Skeletal muscle tissue (tissue), 5 donors: ENCODE results near the gene IL23R. TPM values are rescaled to one million over a fixed set of nuclear protein-coding genes. Genes with fewer than 3 reads are reported as not detected.

ENCODE experiments used
- H3K27ac ChIP-seq: one replicate; pipeline ENCODE4 v1.7.0; 2013; ENCODE audit warnings: mild to moderate bottlenecking, low read depth, low read length, inconsistent platforms
- H3K27me3 ChIP-seq, 3 donors: one replicate each; pipeline ENCODE4 v1.7.0; 2013; ENCODE audit warnings: low read length in 3 of 3; ENCODE audit not compliant: control insufficient read depth in 3 of 3, insufficient read depth in 3 of 3
- H3K36me3 ChIP-seq, 3 donors: one replicate each; pipeline ENCODE4 v1.7.0; 2013; ENCODE audit warnings: low read length in 3 of 3; ENCODE audit not compliant: control insufficient read depth in 3 of 3, insufficient read depth in 3 of 3
- H3K4me1 ChIP-seq, 3 donors: one replicate each; pipeline ENCODE4 v1.7.0; 2013; ENCODE audit warnings: low read length in 3 of 3, mild to moderate bottlenecking in 3 of 3; ENCODE audit not compliant: control insufficient read depth in 3 of 3, insufficient read depth in 3 of 3
- H3K4me3 ChIP-seq, 3 donors: one replicate each; pipeline ENCODE4 v1.7.0; 2013; ENCODE audit warnings: low read length in 3 of 3
- H3K9ac ChIP-seq, 3 donors: one replicate each; pipeline ENCODE4 v1.7.0; 2013; ENCODE audit warnings: low read length in 3 of 3, mild to moderate bottlenecking in 3 of 3, moderate library complexity in 2 of 3, low read depth in 1 of 3
- H3K9me3 ChIP-seq, 3 donors: one replicate each; pipeline ENCODE4 v1.7.0; 2013; ENCODE audit warnings: low read length in 3 of 3; ENCODE audit not compliant: control insufficient read depth in 3 of 3
- small RNA-seq: library from RNA; depleted of rRNA; stranded (forward); fragments of <200 nt; gene quantifications from one replicate; pipeline ENCODE3, GENCODE V24; 2014
- total RNA-seq: library from RNA; depleted of rRNA; stranded (reverse); fragments of >200 nt; gene quantifications from one replicate; pipeline ENCODE4 v1.2.3, GENCODE V29; 2014
- donor health status: Osteomylitis.

The IL23R gene
- total RNA-seq, 1 donor from 2014 or later, result not detected

DNA sequence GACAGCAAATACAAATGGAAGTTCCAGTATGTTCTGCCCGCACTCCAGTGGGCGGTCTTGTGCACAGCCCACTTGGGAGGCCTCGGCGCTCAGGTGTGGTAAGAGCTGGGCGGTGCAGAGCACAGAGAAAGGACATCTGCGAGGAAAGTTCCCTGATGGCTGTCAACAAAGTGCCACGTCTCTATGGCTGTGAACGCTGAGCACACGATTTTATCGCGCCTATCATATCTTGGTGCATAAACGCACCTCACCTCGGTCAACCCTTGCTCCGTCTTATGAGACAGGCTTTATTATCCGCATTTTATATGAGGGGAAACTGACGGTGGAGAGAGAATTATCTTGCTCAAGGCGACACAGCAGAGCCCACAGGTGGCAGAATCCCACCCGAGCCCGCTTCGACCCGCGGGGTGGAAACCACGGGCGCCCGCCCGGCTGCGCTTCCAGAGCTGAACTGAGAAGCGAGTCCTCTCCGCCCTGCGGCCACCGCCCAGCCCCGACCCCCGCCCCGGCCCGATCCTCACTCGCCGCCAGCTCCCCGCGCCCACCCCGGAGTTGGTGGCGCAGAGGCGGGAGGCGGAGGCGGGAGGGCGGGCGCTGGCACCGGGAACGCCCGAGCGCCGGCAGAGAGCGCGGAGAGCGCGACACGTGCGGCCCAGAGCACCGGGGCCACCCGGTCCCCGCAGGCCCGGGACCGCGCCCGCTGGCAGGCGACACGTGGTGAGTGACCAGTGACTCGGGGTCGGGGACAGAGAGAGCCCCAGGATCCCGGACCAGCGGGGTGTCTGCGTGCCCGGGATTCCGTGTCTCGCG, 141.2 kb downstream of the IL23R start, which contains the start of gene IL12RB2:
Gene IL12RB2, plus strand, starts transcription at position 623 of the 810 bp plus-strand sequence. CDS start 12,496 bp downstream, outside the sequence.
- Histone ChIP-seq H3K4me3 (peak within 1 kb of the TSS; percentile 54 to 73 (median 70)), H3K4me1 (peaks cover 4 to 8% (median 6%) of the 10 kb centered on the region in 3 donors), H3K36me3 (no peaks in the 10 kb centered on the region), H3K27ac (peak within 1 kb of the TSS; percentile 44), H3K27me3 (peaks cover 0 to 4% (median 0%) of the 10 kb centered on the region in 3 donors), H3K9ac (peak within 1 kb of the TSS; percentile 15 to 81 (median 71)), H3K9me3 (no peaks in the 10 kb centered on the region)

DNA sequence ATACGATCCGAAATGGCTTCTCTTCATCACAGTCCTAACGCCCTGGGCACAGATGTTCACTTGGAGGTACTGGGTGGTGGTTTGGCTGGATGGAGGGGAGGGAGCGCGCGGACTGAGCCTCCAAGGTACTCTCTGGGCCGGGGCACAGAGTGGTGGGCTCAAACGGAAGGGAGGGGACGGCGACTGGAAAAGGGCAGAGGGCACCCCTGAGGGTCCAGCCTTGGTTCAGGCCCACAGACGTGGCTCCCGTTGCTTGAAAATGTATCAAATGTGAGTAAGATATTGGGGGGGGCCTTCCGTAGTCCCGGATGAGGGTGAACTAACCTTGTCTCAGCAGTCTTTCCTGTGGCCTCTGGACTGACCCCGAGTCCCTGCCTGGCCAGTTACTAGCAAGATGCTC, 141.9 kb downstream of the IL23R start:
- peaks cover 4 to 8% (median 6%) of the 10 kb centered on the region in 3 donors for H3K4me1 ChIP-seq
- no peaks in the 10 kb centered on the region for H3K9me3 ChIP-seq
- peak overlapping the region in 2 of 3 donors; percentile 58 to 64 for H3K9ac ChIP-seq
- no peaks in the 10 kb centered on the region for H3K36me3 ChIP-seq
- H3K27ac ChIP-seq, result no peak overlapping the region
- peaks cover 0 to 4% (median 0%) of the 10 kb centered on the region in 3 donors for H3K27me3 ChIP-seq
- peak overlapping the region in 2 of 3 donors; percentile 70 to 73 for H3K4me3 ChIP-seq

Small RNA genes lying within 50 kb of the gene (small RNA-seq; reads per million reads assigned to genes)
- gene RNU4ATAC4P (0.09 reads per million), gene RNU6-586P (not detected)

Other genes starting within 250 kb of the IL23R start
- 12.5 TPM for gene DNAI4, start 241.6 kb upstream of the IL23R start, total RNA-seq
- 29.7 TPM for gene MIER1, start 241.5 kb upstream of the IL23R start, total RNA-seq
- gene SLC35D1, start 112.3 kb upstream of the IL23R start, total RNA-seq, result 7.8 TPM
- not detected for gene C1orf141, start 31.5 kb upstream of the IL23R start, total RNA-seq
- 3.1 TPM for gene IL12RB2, start 141.4 kb downstream of the IL23R start, total RNA-seq